ENCODE data around the gene MLYCD. TPM values are rescaled to one million over a fixed set of nuclear protein-coding genes. Genes with fewer than 3 reads are reported as not detected.
A peak's percentile ranks its signal among the peaks of the same experiment; 100 is the strongest.

The MLYCD gene
- total and polyA plus RNA-seq, 11 donors: 19.4 to 65.3 (median 38.4) TPM

- intact Hi-C loops (cut with DNase I): no loop called here
- no peak for ATAC-seq
- Histone ChIP-seq H3K27ac (no peak overlapping the region), H3K9me3 (no peaks in the 10 kb centered on the region), H3K4me3 (no peak overlapping the region), H3K27me3 (no peaks in the 10 kb centered on the region), H3K36me3 (peaks cover 0 to 93% (median 88%) of the 10 kb centered on the region in 9 donors), H3K4me1 (peaks cover 0 to 27% (median 10%) of the 10 kb centered on the region in 12 donors)
- DNase-seq: peak in 1 of 5 donors; percentile 14
- no peak for TF ChIP-seq POLR2A (IDR thresholded peaks at IDR 0.05)
- TF ChIP-seq CTCF (IDR thresholded peaks at IDR 0.05): no peak
- WGBS, 4 donors: 89 to 93% (median 91%) methylated on average over 11 to 14 of the region's 14 CpGs
Measured at GRCh38 chr16:83915491-83915890, 16.6 kb downstream of the MLYCD start.

DNA sequence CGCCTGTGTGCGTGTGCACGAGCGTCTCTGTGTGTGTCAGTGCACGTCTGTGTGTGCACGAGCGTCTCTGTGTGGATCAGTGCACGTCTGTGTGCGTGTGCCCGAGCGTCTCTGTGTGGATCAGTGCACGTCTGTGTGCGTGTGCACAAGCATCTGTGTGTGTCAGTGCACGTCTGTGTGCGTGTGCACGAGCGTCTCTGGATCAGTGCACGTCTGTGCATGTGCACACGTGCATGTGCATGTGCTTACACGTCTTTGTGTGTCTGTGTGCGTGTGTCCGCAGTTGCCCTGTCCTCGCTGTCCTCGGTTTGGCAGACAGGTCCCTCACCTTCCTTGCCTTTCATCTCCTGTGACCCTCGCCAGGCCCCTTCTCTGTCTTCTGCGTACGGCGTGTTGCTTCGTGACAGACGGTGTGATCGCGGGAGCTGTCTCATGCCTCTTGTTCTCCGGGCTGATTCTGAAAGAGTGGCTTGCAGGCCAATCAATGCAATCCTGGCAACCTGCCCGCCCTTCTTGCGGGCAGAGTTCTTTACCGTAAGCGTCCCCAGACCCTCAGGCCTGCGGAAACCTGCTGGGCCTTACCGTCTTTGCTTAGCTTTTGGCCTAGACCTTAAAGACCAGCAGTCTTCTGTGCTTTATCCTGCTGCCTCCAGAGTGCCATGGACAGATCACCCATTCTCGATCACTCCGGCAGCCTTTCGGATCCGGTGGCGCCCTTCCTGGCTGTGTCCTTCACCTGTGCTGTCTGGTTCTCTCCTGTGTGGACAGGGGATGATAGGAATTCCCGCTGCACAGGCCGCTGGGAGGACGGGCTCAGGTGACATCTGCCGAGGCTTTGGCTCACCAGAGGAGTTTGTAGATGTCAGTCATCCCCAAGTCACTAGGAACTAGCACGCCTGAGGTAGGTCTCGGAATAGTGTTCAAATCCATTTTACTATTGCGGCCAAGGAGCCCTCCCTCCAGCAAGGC lies 18.5 kb downstream of the MLYCD start:
- WGBS, 4 donors: 93 to 96% (median 95%) methylated on average over 47 to 51 of the region's 51 CpGs
- no peaks in the 10 kb centered on the region for H3K27me3 ChIP-seq
- peaks cover 0 to 78% (median 69%) of the 10 kb centered on the region in 9 donors for H3K36me3 ChIP-seq
- TF ChIP-seq CTCF (IDR thresholded peaks at IDR 0.05): no peak
- no peak for TF ChIP-seq POLR2A (IDR thresholded peaks at IDR 0.05)
- H3K27ac ChIP-seq: no peak overlapping the region
- H3K4me3 ChIP-seq: no peak overlapping the region
- intact Hi-C loops (cut with DNase I): no loop called here
- peaks cover 0 to 22% (median 9%) of the 10 kb centered on the region in 12 donors for H3K4me1 ChIP-seq
- ATAC-seq (no peak), DNase-seq (peak in 1 of 5 donors; percentile 31)
- H3K9me3 ChIP-seq: no peaks in the 10 kb centered on the region

GRCh38 chr16:83920894-83921491 lies 22.1 kb downstream of the MLYCD start:
- ATAC-seq (no peak), DNase-seq (no peak)
- no peak overlapping the region for H3K4me3 ChIP-seq
- peaks cover 0 to 6% (median 0%) of the 10 kb centered on the region in 12 donors for H3K4me1 ChIP-seq
- intact Hi-C loops (cut with DNase I): loop anchor here in 3 of 10 donors (5.0 to 10.0 kb wide), 2 partner anchors 94 to 96 kb away; no protein-coding TSS in a partner anchor
- no peak overlapping the region for H3K27ac ChIP-seq
- no peaks in the 10 kb centered on the region for H3K9me3 ChIP-seq
- WGBS, 4 donors: 90 to 98% (median 95%) methylated on average over 2 of the region's 2 CpGs
- TF ChIP-seq CTCF (IDR thresholded peaks at IDR 0.05): no peak
- no peak for TF ChIP-seq POLR2A (IDR thresholded peaks at IDR 0.05)
- H3K36me3 ChIP-seq: peaks cover 0 to 56% (median 38%) of the 10 kb centered on the region in 9 donors
- no peaks in the 10 kb centered on the region for H3K27me3 ChIP-seq
